Measurements from ENCODE around the gene CTXN2.

The CTXN2 gene

DNA sequence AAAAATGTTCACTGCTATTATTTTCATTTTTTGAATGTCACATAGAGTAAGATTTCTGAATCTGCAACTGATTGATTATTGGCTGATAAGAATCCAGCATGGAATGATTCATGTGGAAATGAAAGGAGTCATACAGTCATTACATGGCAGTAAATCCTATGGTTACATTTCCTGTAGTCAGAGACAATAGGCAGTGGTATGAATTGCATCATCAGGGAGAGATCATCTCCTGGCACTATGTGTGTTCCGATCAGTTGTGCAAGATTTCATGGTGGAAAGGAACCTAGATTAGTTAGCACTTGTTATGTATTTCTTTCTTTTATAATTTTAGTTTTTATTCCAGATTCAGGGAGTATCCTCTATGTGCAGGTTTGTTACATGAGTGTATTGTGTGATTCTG lies 53.5 kb downstream of the CTXN2 start:
- peaks cover 15% of the 10 kb centered on the region for H3K4me1 Mint-ChIP-seq
- TF ChIP-seq, protein P1, sequence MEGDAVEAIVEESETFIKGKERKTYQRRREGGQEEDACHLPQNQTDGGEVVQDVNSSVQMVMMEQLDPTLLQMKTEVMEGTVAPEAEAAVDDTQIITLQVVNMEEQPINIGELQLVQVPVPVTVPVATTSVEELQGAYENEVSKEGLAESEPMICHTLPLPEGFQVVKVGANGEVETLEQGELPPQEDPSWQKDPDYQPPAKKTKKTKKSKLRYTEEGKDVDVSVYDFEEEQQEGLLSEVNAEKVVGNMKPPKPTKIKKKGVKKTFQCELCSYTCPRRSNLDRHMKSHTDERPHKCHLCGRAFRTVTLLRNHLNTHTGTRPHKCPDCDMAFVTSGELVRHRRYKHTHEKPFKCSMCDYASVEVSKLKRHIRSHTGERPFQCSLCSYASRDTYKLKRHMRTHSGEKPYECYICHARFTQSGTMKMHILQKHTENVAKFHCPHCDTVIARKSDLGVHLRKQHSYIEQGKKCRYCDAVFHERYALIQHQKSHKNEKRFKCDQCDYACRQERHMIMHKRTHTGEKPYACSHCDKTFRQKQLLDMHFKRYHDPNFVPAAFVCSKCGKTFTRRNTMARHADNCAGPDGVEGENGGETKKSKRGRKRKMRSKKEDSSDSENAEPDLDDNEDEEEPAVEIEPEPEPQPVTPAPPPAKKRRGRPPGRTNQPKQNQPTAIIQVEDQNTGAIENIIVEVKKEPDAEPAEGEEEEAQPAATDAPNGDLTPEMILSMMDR (IDR thresholded peaks at IDR 0.05) = no peak
- H3K27me3 Mint-ChIP-seq (ENCODE audit: low read depth, poor library complexity) = peaks cover 6% of the 10 kb centered on the region
- H3K9me3 Mint-ChIP-seq = no peaks in the 10 kb centered on the region
- H3K36me3 Mint-ChIP-seq (ENCODE audit: low read depth) = no peaks in the 10 kb centered on the region
- H3K4me3 Mint-ChIP-seq = no peak overlapping the region
- no peak for DNase-seq
- H3K27ac Mint-ChIP-seq = no peak overlapping the region

DNA sequence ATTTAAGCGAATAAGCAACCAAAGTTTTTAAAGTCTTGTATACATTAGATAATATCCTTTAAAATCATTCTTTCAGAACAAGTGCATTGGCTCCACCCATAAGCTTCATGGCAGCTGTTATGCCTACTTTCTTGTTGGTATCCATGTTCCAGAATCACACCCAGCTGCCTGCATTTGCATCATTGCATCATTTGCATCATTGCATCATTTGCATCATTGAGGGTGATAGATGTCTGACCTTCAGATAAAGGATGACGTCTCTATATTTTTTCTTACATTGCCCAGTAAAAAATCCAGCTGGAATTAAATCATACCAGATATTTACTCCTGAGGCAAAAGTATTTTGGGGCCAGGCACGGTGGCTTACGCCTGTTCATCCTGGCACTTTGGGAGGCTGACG lies 56.9 kb downstream of the CTXN2 start:
- Mint-ChIP-seq H3K27ac (no peak overlapping the region), H3K36me3 (ENCODE audit: low read depth) (no peaks in the 10 kb centered on the region), H3K27me3 (ENCODE audit: low read depth, poor library complexity) (peaks cover 4% of the 10 kb centered on the region), H3K4me3 (no peak overlapping the region), H3K4me1 (peaks cover 12% of the 10 kb centered on the region), H3K9me3 (no peaks in the 10 kb centered on the region)
- TF ChIP-seq, protein P1 (IDR thresholded peaks at IDR 0.05) = no peak
- no peak for DNase-seq

DNA sequence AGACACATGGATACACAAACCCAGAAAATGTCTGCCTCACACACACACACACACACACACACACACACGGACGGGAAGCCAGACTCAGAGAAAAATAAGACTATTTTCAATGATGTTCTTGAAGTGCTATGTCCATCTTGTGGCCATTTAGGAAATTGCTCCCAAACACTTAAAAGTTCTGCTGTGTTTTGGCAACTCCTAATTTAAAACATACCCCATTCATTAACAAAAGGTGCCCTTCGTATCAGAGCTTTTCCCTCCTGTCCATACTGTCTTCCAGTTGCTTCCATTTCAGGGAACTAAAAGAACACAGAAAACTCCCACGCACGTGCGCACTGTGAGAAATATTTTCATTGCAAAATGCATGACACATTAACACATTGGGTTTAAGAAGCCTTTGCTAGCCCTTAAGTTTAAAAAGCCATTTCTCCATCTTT lies 59.2 kb downstream of the CTXN2 start:
- H3K4me1 Mint-ChIP-seq = peaks cover 12% of the 10 kb centered on the region
- TF ChIP-seq, protein P1 (IDR thresholded peaks at IDR 0.05) = peak; percentile 39
- H3K4me3 Mint-ChIP-seq = no peak overlapping the region
- H3K36me3 Mint-ChIP-seq (ENCODE audit: low read depth) = no peaks in the 10 kb centered on the region
- H3K27ac Mint-ChIP-seq = no peak overlapping the region
- peak; percentile 22 for DNase-seq
- peaks cover 4% of the 10 kb centered on the region for H3K27me3 Mint-ChIP-seq (ENCODE audit: low read depth, poor library complexity)
- H3K9me3 Mint-ChIP-seq = peaks cover 4% of the 10 kb centered on the region

DNA sequence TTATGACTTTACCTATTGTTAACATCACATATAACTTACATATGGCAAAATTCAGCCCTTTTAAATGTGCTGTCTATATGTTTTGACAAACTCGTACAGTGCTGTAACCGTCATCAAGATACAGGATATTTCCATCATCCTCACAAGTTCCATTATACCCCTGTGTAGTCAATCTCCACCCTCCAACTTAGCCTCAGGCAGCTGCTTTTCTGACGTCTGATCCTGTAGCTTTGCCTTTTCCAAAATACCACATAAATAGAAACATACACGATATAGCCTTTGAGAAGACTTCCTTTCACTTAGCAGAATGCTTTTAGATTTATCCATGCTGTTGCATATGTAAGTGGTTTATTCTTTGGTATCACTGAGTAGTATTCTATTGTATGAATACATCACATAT lies 61.7 kb downstream of the CTXN2 start:
- peaks cover 4% of the 10 kb centered on the region for H3K27me3 Mint-ChIP-seq (ENCODE audit: low read depth, poor library complexity)
- TF ChIP-seq, protein P1 (IDR thresholded peaks at IDR 0.05) = no peak
- H3K4me3 Mint-ChIP-seq = no peak overlapping the region
- H3K9me3 Mint-ChIP-seq = peaks cover 20% of the 10 kb centered on the region
- DNase-seq = no peak
- H3K27ac Mint-ChIP-seq = no peak overlapping the region
- peaks cover 7% of the 10 kb centered on the region for H3K4me1 Mint-ChIP-seq
- H3K36me3 Mint-ChIP-seq (ENCODE audit: low read depth) = no peaks in the 10 kb centered on the region
